HepG2 (cell line): Measurements from ENCODE around the gene TTC39C. TPM values are rescaled to one million over a fixed set of nuclear protein-coding genes. Genes with fewer than 3 reads are reported as not detected.

ENCODE experiments used
- ATAC-seq: fragments of 200-7000 bp; cut with Tn5 transposase; 3 replicates; pipeline ENCODE4 v1.9.1; 2020; ENCODE audit warnings: mild to moderate bottlenecking, moderate library complexity
- BruUV-seq: library from RNA; stranded (reverse); fragments of 400-500 nt; replicated peaks from 2 replicates; lab custom pipeline; 2021; lab: Mats Ljungman, UMichigan
- CTCF ChIA-PET: fragments of 300-600 bp; formaldehyde crosslinking; extraction: SDS; loops from one replicate; lab custom pipeline; 2021; ENCODE audit warnings: low total read pairs, inconsistent platforms, low intra/inter-chr PET ratio; lab: Yijun Ruan, JAX
- POLR2A ChIA-PET: fragments of 350-600 bp; sonication (Branson Sonifier 250); formaldehyde crosslinking; loops from one replicate; lab custom pipeline; 2020; ENCODE audit warnings: antibody characterized with exemption, inconsistent platforms; lab: Yijun Ruan, JAX
- DNase-seq: peaks from one replicate; pipeline ENCODE4 v3.0.0-alpha.2; 2015; ENCODE audit warnings: low spot score
- FAIRE-seq: peaks from 3 replicates; lab custom pipeline; 2011; peaks lifted over from hg19 to GRCh38; lab: Jason Lieb, UNC
- H2AFZ ChIP-seq: one replicate; pipeline ENCODE4 v1.6.1; 2011; ENCODE audit warnings: low read length, inconsistent platforms
- H3K27ac ChIP-seq: fragments of 300-600 bp; 3 replicates; pipeline ENCODE4 v1.8.0; 2011; ENCODE audit warnings: mixed run types, mild to moderate bottlenecking, mixed read lengths, low read length, inconsistent platforms; ENCODE audit not compliant: insufficient read depth; ENCODE audit errors: extremely low read length
- H3K27me3 ChIP-seq, 2 experiments: fragments of 200-600 bp in 1 of 2; 2 replicates in 1 of 2; 3 replicates in 1 of 2; pipeline versions ENCODE4 v1.6.0 to v1.8.0; 2011; ENCODE audit warnings: low read length in 2 of 2, mild to moderate bottlenecking in 2 of 2, moderate library complexity in 2 of 2, inconsistent platforms in 1 of 2; ENCODE audit not compliant: insufficient read depth in 2 of 2, control insufficient read depth in 1 of 2
- H3K36me3 ChIP-seq, 2 experiments: fragments of 200-600 bp in 1 of 2; replicated peaks in 1 of 2; 2 replicates in 1 of 2; 3 replicates in 1 of 2; pipeline versions ENCODE4 v1.5.1 to v1.8.0; 2011; ENCODE audit warnings: low read length in 2 of 2, inconsistent platforms in 1 of 2; ENCODE audit not compliant: insufficient read depth in 2 of 2, control insufficient read depth in 1 of 2
- H3K4me1 ChIP-seq: 2 replicates; pipeline ENCODE4 v1.5.1; 2012; ENCODE audit warnings: low read length, inconsistent platforms; ENCODE audit not compliant: insufficient read depth
- H3K4me2 ChIP-seq: 2 replicates; pipeline ENCODE4 v1.6.0; 2011; ENCODE audit warnings: low read depth, low read length, inconsistent platforms
- H3K4me3 ChIP-seq, 3 experiments: fragments of 200-600 bp in 1 of 3; sonication (generic), shearing (Covaris generic) in 1 of 3; replicated peaks in 1 of 3; 2 replicates each; pipeline ENCODE4 v1.5.1; 2011 to 2016; ENCODE audit warnings: low read length in 3 of 3, inconsistent platforms in 2 of 3, low read depth in 2 of 3, mild to moderate bottlenecking in 2 of 3, control low read depth in 1 of 3, mixed read lengths in 1 of 3; ENCODE audit not compliant: insufficient read depth in 1 of 3
- H3K79me2 ChIP-seq: one replicate; pipeline ENCODE4 v1.6.1; 2011; ENCODE audit warnings: low read length, inconsistent platforms; ENCODE audit not compliant: insufficient read depth
- H3K9ac ChIP-seq: 2 replicates; pipeline ENCODE4 v1.6.0; 2011; ENCODE audit warnings: mild to moderate bottlenecking, low read depth, low read length, inconsistent platforms; ENCODE audit not compliant: insufficient read depth
- H3K9me3 ChIP-seq: 2 replicates; pipeline ENCODE4 v1.5.1; 2012; ENCODE audit warnings: mild to moderate bottlenecking, low read length
- H4K20me1 ChIP-seq: 2 replicates; pipeline ENCODE4 v1.6.0; 2011; ENCODE audit warnings: inconsistent platforms, mild to moderate bottlenecking, low read length, moderate library complexity; ENCODE audit not compliant: insufficient read depth
- BCL3 ChIP-seq: sonication (generic); formaldehyde crosslinking; IDR thresholded peaks from 2 replicates; pipeline ENCODE4 v1.5.1; 2020; ENCODE audit warnings: mild to moderate bottlenecking, missing genetic modification reagents, moderate library complexity
- EHMT2 ChIP-seq: fragments of 200-600 bp; sonication (generic); IDR thresholded peaks from 2 replicates; pipeline ENCODE4 v1.7.0; 2017; ENCODE audit warnings: antibody characterized with exemption, low read depth, low read length, borderline replicate concordance
- NFE2 ChIP-seq: sonication (generic); formaldehyde crosslinking; IDR thresholded peaks from 2 replicates; pipeline ENCODE4 v1.4.0; 2020; ENCODE audit warnings: missing genetic modification reagents
- PTBP1 ChIP-seq: fragments of 200-400 bp; formaldehyde crosslinking; IDR thresholded peaks from 2 replicates; pipeline ENCODE4 v1.6.1; 2018; ENCODE audit warnings: low read length, low read depth; ENCODE audit not compliant: poor library complexity, severe bottlenecking
- ZMYM3 ChIP-seq: sonication (generic); formaldehyde crosslinking; IDR thresholded peaks from 2 replicates; pipeline ENCODE4 v1.5.1; 2020; ENCODE audit warnings: mild to moderate bottlenecking, missing genetic modification reagents
- ZNF101 ChIP-seq: sonication (generic); formaldehyde crosslinking; IDR thresholded peaks from 2 replicates; pipeline ENCODE4 v1.4.0; 2020; ENCODE audit warnings: mild to moderate bottlenecking, low read depth, missing genetic modification reagents, borderline replicate concordance
- ZNF746 ChIP-seq: sonication (generic); formaldehyde crosslinking; IDR thresholded peaks from 2 replicates; pipeline ENCODE4 v1.8.0; 2022; ENCODE audit warnings: mild to moderate bottlenecking, missing genetic modification reagents
- WGBS: methylation state at CpG from one replicate; pipeline ENCODE4 v1.1.6; 2017; ENCODE audit warnings: low lambda C conversion rate; 5-methylcytosine and 5-hydroxymethylcytosine counted together
- in situ Hi-C: cut with HindIII; loops from 2 replicates; pipeline ENCODE4 v1.10.0; 2017; ENCODE audit warnings: low pct_unique_long_range_greater_than_20kb; ENCODE audit not compliant: extremely low pct_ligation_motif_present
- intact Hi-C: fragments of 100-400 bp; cut with micrococcal nuclease; formaldehyde crosslinking; loops from one replicate; pipeline ENCODE4 v1.10.0; 2022; ENCODE audit not compliant: unreplicated experiment
- polyA plus RNA-seq, 8 experiments: library from polyadenylated mRNA; depleted of rRNA in 3 of 8; stranded (reverse) in 7 of 8; unstranded in 1 of 8; fragments of >200 nt; fragmentation: Illumina TruSeq in 4 of 8; extraction: Trizol in 4 of 8; gene quantifications; 2 replicates each; pipeline versions ENCODE4 v1.2.1 to v1.2.3, GENCODE V29; 2011 to 2016; ENCODE audit warnings: low read depth in 4 of 8, missing spikeins in 1 of 8, mixed read lengths in 1 of 8; ENCODE audit not compliant: insufficient read depth in 1 of 8
- total RNA-seq, 5 experiments: library from RNA; depleted of rRNA; stranded (reverse); fragments of >200 nt; fragmentation: Illumina TruSeq; extraction: Trizol; gene quantifications; 2 replicates each; pipeline ENCODE4 v1.2.3, GENCODE V29; 2016; ENCODE audit warnings: low read depth in 1 of 5
- TF ChIP-seq, protein P1 (sequence below): sonication (generic); formaldehyde crosslinking; IDR thresholded peaks from 2 replicates; pipeline ENCODE4 v1.4.0; 2020; ENCODE audit warnings: missing genetic modification reagents
- TF ChIP-seq, protein P2 (sequence below): sonication (generic); formaldehyde crosslinking; IDR thresholded peaks from 2 replicates; pipeline ENCODE4 v1.4.0; 2020; ENCODE audit warnings: missing genetic modification reagents

The TTC39C gene
- total and polyA plus RNA-seq, 2 of the 13 experiments (the other 11 are each of a cell fraction or from before 2014, with no cell fraction given) = 19.1 to 25.9 TPM

GRCh38 chr18:24072743-24073142, 58.2 kb downstream of the TTC39C start:
- in situ Hi-C loops (no loop called here), intact Hi-C loops (no loop called here)
- Histone ChIP-seq H3K4me1 (peaks cover 34% of the 10 kb centered on the region), H3K27me3 (0 out of 5 replicates have a peak, but pooled peaks cover 0 to 1% of the 10 kb centered on the region in 2 experiments), H3K27ac (no peak overlapping the region), H3K36me3 (no peaks in the 10 kb centered on the region), H3K4me3 (no peak overlapping the region), H3K79me2 (no peaks in the 10 kb centered on the region), H3K9ac (no peak overlapping the region), H2AFZ (no peak overlapping the region), H3K9me3 (no peaks in the 10 kb centered on the region), H3K4me2 (no peak overlapping the region), H4K20me1 (no peaks in the 10 kb centered on the region; the same call in 1 of the 2 replicates)
- DNase-seq = no peak
- POLR2A ChIA-PET = interaction anchor here (2.0 kb wide), 1 partner anchor 21 kb away, joined by 9 read pairs; no protein-coding TSS in a partner anchor
- FAIRE-seq = no peak
- no TSS peak for BruUV-seq
- ATAC-seq = no peak
- WGBS = 80% methylated on average over 1 of the region's 1 CpG
- TF ChIP-seq ZNF101 (CRISPR knock-in tag) (no peak), NFE2 (CRISPR knock-in tag) (no peak), ZMYM3 (CRISPR knock-in tag) (no peak), ZNF746 (no peak), EHMT2 (no peak), PTBP1 (no peak), BCL3 (CRISPR knock-in tag) (no peak)
- TF ChIP-seq, protein P1, sequence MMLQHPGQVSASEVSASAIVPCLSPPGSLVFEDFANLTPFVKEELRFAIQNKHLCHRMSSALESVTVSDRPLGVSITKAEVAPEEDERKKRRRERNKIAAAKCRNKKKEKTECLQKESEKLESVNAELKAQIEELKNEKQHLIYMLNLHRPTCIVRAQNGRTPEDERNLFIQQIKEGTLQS (CRISPR knock-in tag) = no peak
- TF ChIP-seq, protein P2, sequence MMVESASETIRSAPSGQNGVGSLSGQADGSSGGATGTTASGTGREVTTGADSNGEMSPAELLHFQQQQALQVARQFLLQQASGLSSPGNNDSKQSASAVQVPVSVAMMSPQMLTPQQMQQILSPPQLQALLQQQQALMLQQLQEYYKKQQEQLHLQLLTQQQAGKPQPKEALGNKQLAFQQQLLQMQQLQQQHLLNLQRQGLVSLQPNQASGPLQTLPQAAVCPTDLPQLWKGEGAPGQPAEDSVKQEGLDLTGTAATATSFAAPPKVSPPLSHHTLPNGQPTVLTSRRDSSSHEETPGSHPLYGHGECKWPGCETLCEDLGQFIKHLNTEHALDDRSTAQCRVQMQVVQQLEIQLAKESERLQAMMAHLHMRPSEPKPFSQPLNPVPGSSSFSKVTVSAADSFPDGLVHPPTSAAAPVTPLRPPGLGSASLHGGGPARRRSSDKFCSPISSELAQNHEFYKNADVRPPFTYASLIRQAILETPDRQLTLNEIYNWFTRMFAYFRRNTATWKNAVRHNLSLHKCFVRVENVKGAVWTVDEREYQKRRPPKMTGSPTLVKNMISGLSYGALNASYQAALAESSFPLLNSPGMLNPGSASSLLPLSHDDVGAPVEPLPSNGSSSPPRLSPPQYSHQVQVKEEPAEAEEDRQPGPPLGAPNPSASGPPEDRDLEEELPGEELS = no peak
- CTCF ChIA-PET = no interaction called here
